ENCODE measurements around the gene OR14I1.

OR14I1 gene

DNA sequence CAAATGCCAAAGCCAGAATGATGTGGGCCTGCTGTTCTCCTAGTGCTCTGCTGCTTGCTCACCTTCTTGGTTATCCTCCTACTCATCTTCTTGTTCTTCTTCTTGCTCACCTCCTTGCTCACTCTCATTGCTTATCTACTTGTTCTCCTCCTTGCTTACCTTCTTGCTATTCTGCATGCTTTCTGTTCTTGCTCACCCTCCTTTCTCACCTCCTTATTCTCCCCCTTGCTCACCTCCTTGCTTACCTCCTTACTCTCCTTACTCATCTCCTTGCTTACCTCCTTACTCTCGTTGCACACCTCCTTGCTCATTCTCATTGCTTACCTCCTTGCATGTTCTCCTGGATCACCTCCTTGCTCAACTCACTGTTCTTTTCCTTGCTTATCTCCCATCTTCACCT lies at the start of gene OR14I1:
Gene OR14I1 (minus strand): TSS at position 53 of the 400 bp plus-strand sequence.
- DNase-seq, result no peak

- no peak for DNase-seq
Measured at GRCh38 chr1:248751635-248752034, 49.1 kb upstream of the OR14I1 start.

DNA sequence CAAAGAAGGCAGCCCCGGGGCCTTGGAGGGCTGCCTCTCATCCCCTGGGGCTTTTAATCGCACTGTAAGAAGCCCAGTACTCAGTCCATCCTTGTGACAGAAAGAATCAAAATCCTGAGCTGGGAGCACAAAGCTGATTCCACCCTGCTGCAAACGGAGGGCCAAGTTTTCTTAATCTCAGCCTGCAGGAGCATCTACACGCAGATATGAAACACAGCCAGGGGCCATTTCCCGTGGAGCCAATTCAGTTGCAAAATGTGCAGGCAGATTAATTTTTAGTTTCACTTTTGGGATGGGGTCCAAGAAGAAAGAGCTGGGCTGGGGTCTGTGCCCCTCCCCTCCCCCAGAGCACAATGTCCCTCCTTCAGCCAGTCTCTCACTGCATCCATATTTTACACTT lies 48.6 kb upstream of the OR14I1 start:
- DNase-seq, result no peak

GRCh38 chr1:248750496-248750895 lies 47.9 kb upstream of the OR14I1 start:
- DNase-seq, result no peak

DNA sequence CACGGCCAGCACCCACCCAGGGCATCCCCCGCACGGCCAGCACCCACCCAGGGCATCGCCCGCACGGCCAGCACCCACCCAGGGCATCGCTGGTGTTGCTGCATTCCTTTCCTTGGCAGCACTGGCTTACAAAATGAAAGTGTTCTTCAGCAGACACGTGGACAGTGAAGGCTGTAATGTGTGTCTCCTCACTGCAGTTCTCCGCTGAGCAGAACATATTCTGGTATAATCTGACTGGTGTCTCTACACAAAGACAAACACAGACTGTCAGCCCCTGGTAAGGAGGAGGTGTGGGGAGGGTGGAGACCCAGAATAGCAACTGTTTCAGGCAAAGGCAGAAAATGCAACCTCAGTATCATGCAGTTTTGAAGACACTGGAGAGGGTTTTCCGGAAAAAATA lies 45.6 kb upstream of the OR14I1 start:
- no peak for DNase-seq

DNA sequence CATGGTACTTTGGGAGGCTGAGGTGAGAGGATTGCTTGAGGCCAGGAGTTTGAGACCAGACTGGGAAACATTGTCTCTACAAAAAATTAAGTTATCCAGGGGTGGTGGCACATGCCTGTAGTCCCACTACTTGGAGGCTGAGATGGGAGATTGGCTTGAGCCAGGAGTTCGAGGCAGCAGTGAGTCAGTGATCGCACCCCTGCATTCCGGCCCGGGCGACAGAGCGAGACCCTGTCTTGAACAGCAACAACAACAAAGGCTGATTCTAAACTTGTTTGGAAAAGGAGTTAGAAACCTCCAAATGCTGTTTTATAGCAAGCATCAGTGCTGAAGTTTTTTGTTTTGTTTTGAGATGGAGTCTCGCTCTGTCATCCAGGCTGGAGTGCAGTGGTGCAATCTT lies 38.3 kb upstream of the OR14I1 start:
- no peak for DNase-seq

GRCh38 chr1:248739572-248740205 lies 37.1 kb upstream of the OR14I1 start:
- DNase-seq, result no peak

DNA sequence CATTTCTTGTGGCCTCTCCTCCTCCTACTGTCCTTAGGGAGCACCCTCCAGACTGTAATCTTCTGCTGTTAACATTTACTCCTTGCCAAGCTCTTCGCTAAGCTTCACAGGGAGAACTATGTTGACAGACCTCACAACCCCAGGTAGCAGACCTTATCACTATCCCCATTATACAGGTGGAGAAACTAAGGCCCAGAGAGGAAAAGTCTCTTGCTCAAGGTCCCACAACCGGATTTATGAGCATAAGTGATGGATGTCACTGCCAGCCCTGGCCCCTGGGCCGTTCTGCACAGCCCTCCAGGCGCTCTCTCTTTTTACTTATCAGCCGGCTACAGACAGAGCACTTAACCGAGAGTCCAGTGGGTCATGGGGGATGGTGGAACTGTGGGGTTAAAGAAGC lies 34.9 kb upstream of the OR14I1 start:
- no peak for DNase-seq

DNA sequence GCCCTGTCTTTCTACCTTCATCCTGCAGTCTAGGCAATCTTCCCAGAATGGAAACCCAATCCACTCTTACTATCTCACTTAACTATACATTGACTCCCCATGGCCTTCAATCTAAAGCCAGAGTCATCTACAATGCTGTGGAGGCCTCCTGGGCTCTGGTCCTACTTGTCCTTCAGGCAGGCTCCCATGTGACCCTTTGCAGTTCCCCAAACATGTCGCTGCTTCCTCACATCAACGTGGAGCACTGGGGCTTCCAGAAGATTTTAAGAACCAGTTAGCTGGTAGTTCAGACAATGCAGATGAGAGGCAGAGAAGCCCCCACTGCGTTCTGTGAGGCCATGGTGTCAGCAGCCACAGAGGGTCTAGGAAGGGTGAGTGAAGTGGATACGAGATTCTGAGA lies 34.4 kb upstream of the OR14I1 start:
- no peak for DNase-seq

DNA sequence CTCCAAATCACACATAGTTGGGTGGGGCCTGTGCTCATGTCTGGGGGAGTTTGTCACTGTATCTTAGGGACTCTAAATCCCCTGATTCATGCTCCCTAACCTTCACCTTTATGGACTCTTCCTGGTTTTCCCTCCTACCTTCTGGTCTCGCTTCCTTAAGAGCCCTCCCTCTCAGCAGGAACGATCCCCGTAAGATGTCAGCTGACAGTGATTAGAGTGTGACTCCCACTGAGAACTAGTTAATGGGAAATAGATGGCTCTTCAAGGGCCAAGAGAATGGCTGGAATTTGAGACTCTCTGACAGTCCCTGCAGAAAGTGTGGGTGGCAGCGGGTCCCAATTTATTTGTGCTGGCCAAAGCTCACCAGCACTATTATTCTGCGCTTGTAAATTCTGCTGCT lies 31.0 kb upstream of the OR14I1 start:
- DNase-seq, result no peak

GRCh38 chr1:248730507-248731335 lies 28.2 kb upstream of the OR14I1 start:
- no peak for DNase-seq

DNA sequence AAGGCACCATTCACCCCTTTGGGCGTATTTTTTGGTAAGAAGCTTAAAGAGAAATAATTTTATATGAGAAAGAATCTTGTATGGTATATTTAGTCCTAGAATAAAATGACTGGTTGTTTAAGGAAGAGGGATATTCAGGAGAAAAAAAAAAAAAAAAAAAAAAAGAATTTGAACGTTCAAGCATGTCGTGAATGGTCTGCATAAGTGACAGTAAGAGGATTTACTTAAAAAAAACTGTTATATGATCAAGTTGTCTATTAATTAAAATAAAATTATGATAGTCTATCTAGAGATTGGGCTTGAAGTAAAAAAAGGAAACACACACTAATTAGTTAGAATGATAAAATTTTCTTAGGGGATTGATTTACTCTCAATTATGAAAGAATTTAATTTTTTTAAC lies 11.7 kb upstream of the OR14I1 start:
- DNase-seq, result no peak

DNA sequence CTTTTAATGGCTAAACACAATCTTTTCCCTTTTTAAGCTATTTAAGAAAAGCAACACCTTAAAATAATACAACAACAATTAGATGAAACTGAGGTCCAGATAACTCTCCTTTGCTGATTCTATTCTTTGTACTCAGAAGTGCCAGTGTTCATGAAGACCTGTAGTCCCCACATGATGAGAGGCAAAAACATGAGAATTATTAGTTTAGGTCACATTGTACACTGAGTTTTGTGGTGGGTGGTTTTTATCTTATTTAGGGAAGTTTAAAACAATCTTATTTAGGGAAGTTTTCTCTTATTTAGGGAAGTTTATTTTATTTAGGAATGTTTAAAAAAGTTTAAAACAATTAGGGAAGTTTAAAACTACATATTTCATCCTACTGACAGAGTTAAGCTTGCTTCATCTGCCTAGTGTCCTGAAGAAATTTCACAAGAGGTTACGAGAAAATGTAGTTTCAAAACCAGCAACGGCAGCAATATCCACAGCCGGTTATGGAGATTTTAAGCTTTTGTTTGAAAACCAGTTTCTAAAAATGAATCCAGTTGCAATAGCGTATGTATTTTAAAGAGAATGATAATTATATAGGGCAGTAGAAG lies 7.8 kb upstream of the OR14I1 start:
- no peak for DNase-seq

DNA sequence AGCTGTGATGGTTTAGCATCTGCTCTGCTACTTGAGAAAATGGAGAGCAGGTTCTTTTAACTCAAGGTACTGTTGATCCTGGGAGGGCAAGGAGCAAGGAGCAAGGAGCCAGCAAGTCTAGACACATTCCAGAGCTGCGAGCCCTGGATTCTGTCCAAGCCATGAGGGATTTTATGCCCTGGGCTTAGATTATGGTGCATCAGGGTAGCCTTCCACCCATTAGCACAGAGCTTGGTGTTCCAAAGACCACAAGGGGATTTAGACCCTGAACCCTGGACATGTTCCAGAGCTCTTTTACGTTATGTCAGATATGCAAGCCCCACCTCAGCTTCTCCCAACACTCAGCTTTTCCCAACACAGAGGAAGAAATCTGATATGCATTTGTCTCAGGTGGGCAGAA lies 2.0 kb upstream of the OR14I1 start:
- no peak for DNase-seq

- DNase-seq, result no peak
Measured at GRCh38 chr1:248703674-248704073, 1.1 kb upstream of the OR14I1 start.

- DNase-seq, result no peak
Measured at GRCh38 chr1:248699099-248699498, 3.5 kb downstream of the OR14I1 start.

- no peak for DNase-seq
Measured at GRCh38 chr1:248697907-248698306, 4.7 kb downstream of the OR14I1 start.

GRCh38 chr1:248696774-248697173 lies 5.8 kb downstream of the OR14I1 start:
- DNase-seq, result no peak

DNA sequence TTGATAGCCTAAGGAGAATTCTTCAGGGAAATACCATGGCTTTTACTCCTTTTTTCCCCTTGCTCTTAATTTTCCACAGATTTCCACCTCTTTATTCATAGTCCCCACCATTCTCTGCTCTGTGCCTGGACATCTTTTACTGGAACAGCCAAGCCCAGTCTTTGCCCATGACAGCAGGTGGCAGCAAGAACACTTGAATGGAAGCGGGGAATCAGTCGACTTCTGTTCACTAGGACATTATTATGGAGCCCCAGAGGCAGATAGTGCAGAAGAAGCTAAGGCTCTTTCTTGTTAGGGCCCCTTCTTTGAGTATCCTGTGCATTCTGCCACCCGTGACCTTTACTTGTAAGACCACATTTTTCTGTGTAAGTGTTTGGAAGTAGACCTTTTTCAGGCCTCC lies 6.3 kb downstream of the OR14I1 start:
- no peak for DNase-seq

DNA sequence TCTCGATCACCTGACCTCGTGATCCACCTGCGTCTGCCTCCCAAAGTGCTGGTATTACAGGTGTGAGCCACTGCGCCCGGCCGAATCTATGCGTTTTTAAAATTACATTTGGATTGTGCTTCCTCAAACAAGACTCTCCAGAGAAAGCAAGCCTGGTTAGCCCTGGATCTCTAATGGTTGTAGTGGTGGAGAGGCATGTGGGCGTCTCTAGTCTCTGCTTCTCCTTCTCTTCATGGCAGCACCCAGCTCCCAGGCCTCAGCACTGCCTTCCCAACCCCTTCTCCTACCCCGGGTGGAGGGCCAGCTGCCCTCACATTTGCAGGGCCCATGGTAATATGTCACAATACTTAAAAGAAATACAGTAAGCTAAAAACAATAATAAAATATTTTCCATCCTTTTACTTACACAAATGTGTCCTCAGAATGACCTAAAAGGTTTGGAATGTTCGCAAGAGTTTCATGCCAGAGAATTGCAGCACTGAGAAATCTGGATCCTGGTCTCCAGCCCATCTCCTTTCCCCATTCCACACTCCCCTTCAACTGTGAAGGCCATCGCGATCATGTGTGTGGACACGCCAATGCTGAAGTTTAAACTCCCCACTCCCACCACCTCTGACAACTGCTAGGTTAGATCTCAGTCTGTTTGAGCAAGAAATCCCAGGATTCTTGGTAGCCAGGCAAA lies 7.0 kb downstream of the OR14I1 start:
- DNase-seq, result no peak

DNA sequence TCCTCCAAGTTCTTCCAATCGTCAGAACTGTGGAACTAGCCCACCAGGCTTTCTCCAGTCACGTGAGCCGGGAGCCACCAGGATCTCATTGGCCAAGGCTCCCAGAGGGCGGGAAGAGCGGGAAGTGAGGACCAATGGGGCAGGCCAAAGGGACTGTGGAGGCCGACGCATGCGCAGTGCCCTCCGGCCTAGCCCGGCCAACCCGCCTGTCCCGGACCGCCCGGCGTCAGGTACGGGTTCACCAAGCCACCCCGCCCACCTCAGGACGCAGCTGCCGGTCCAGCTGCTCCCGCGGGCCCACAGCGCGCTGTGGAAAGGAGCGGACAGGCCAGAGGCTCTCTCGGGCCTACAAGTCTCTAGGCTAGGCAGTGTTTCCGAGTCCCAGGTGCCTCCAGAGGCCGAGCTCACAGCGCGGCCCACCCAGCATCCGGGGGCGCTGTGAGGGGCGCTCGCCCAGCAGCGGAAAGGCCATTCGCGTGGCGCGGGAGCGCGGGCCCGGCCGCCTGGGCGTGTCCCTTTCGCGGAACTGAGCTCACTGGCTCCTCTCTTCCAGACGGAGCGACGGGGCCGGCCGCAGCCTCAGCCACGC lies 10.9 kb downstream of the OR14I1 start:
- DNase-seq, result no peak

GRCh38 chr1:248688527-248689298 lies 13.9 kb downstream of the OR14I1 start:
- DNase-seq, result no peak

Data from fibroblast of upper back skin (primary cell).